IPS-NIHi7 (cell line): ENCODE measurements around the gene KIF13A.
"Not testable (repeated sequence)": the region's sequence is repeated elsewhere in the genome, so short reads cannot be mapped to it uniquely, and the experiment has no call there.

Experiments used
- DNase-seq: peaks from one replicate; pipeline ENCODE4 v3.0.0; 2012; ENCODE audit warnings: mixed read lengths; ENCODE audit errors: extremely low spot score

KIF13A gene

DNA sequence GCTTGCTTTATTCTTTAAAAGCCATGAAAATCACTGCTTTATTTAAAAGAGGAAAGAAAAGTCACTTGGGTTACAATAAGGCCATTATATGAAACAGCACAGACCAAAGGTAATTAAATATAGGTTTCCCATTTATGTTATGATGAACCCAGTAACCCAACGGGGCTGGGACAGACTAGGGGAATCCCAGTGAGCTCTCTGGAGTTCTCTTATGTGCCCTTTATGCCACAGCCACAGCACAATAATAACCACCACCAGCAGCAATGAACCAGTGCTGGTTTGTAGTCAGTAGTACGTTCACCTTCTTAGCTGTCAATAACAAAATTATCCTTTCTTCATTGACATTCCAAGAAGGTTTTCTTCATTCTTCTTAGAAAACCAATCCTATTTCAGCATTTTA, 87.4 kb downstream of the KIF13A start:
- DNase-seq: no peak

GRCh38 chr6:17899491-17899890, 87.9 kb downstream of the KIF13A start:
- DNase-seq: no peak

DNA sequence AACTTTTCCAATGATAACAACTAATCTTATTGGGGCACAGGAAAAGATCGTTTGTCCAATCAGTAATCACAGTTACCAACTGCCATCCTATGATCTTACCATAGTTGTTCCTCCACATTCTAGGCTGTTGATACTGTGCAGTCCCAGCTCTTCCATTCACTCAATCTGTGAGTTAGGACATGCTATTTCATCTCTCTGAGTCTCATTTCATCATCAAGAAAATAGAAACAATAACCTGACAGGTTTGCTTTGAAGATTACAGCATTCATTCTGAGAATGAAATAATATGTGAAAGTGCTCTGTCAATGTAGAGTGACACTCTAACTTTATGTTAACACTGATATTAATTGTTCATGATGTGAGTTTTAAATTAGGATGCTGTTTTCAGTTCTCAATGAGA, 89.8 kb downstream of the KIF13A start:
- DNase-seq: no peak

DNA sequence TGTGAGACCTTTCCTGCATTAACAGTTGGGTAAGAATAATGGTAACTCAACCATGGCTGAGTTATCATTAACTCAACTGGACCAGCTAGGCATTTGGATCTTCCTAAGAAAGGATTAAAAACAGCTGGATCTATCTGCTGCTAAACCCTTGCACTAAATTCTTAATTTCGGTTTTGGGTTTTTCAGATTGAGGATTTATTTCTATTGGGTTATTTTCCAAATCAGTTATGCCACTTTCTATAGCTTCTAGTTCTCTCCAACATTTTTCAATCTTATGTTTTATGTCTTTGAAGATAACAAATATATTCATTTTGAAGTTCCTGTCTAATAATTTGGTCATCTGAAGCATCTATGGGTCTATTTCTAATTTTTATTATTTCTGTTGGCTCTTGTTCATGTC, 92.5 kb downstream of the KIF13A start:
- DNase-seq: no peak

DNA sequence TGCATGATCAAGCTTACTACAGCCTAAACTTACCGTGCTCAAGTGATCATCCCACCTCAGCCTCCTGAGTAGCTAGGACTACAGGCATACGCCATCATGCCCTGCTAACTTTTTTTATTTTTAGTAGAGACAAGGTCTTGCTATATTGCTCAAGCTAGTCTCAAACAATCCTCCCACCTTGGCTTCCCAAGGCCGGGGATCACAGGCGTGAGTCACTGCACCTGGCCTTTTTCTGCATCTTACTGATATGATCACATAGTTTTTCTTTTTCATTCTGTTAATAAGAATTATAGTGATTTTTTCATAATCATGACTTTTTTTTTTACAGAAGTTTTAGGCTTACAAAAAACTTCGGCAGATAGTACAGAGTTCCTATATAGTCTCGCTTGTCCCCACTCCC, 93.2 kb downstream of the KIF13A start:
- no peak for DNase-seq

- DNase-seq: no peak
Measured at GRCh38 chr6:17892097-17892686, 95.2 kb downstream of the KIF13A start.

DNA sequence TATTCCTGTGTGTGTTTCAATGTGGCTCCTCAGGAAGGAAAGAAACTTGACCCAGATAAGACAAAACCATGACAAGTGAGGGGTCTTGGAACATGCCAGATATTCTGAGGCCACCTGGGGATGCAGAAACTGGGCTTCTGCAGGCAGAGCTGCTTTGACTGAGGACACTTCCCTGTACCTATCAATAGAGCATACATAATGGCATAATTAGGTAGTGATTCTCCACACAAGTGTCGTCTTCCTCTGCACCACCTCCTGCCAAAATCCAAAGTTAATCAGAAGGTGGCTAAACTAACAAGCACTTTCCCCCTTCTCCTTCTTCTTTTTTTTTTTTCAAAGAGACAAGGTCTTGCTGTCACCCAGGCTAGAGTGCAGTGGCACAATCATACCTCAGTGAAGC, 97.1 kb downstream of the KIF13A start:
- DNase-seq: no peak

DNA sequence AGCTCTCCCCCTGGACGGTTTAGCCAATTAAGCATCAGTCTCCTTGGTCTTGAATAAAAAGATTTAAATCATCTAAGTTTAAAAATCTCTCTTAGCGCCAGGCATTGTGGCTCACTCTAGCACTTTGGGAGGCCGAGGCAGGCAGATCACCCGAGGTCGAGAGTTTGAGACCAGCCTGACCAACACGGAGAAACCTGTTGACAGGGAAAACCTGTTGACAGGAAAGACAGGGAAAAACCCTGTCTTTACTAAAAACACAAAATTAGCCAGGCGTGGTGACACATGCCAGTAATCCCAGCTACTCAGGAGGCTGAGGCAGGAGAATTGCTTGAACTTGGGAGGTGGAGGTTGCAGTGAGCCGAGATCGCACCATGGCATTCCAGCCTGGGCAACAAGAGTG, 97.7 kb downstream of the KIF13A start:
- not testable (repeated sequence) for DNase-seq

GRCh38 chr6:17886891-17887290, 100.5 kb downstream of the KIF13A start:
- DNase-seq: no peak

DNA sequence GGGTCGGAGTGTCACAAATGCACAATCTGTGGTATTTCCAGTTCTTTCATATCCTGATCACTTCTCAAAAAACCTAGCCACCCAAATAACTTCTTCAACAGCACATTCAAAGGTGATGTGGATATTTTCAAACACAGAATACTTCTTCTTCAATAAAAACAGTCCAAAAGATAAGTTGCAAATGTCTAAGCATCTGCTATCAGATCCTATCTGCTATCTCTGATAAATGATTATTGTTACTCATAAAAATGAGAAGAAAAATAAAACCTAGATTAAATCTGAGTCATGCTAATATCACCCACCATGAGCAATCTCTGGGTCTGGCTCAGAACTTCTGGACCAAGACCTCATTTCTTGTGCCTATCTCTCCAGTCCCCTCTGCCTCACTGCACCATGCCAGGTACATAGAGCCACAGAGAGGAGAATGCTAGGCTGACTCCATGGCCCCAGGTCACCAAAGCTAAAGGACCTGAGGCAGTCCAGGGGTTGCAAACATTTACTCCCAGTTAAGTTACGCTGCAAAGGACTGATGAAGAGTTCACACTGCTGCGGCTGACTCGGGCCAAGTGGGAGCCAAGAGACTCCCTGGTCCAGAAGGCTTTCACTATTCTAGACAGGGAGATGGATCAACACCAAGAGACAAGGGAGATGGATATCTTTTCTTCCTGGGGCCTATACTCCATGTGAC, 101.4 kb downstream of the KIF13A start:
- no peak for DNase-seq

DNA sequence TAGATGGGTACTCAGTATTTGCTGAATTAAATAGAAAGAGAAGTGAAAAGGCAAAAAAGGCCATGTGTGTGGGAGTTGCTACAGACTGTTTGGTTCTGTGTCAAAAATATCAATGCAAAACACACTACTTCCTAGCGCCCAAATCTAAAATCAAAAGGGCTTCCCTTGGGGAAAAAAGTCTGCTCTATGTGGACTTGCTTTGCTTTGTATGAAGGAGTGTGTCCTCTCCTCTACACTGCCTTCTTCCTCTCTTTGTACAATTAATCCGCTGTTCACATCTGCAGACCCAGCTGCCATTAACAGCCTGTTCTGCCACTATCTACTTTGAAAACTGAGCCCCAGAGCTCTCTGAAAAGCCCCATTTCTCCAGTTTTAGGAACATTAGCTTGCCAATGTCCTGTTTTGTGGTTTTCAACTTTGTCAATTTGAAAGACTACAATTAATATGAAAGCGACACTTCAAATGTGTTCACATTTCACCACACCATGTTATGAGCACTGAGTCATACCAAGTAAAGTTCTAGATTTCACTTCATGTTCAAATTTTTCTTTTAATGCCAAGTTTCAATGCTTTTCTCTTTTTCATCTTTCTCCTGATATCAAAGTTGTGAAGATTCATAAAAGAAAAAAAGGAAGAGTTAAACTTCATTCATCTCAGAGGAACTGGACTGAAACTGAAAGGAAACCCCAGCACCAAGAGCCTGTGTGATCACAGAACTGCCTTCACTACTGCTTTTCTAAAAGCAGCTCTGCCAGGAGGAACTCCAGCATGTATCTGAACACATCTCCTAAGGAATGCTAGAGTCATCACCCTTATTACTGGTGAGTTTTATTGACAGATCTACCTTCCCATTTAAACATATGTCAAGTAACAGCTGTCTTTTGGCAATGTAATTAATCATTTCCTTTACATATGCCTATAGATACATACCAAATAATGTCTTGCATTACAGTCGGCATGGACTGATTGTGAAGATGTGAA, 102.6 kb downstream of the KIF13A start:
- no peak for DNase-seq

- no peak for DNase-seq
Measured at GRCh38 chr6:17883665-17884497, 103.6 kb downstream of the KIF13A start.

DNA sequence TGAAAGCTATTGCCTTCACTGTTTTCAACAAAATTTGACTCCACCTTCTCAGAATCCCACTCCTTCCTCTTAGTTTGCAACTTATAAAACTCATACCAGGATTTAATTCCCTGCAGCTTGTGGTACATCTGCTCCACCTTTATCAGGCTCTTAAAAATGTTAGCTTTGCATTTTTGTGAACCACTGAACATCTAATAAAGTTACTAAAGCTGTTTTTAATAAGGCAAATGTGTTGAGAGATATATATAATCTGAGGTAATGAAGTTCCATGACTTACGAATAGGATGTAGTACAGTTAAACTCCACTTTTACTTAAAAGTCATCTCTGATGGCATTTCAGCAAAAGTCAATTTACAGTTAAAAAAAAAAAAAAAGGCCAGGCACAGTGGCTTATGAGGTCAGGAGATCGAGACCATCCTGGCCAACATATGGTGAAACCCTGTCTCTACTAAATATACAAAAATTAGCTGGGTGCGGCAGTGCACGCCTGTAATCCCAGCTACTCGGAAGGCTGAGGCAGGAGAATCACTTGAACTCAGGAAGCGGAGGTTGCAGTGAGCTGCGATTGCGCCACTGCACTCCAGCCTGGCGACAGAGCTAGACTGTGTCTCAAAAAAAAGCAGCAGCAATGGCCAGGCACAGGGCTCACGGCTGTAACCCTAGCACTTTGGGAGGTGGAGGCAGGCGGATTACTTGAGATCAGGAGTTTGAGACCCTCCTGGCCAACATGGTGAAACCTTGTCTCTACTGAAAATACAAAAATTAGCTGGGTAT, 106.2 kb downstream of the KIF13A start:
- no peak for DNase-seq

- DNase-seq: no peak
Measured at GRCh38 chr6:17879184-17879583, 108.3 kb downstream of the KIF13A start.

DNA sequence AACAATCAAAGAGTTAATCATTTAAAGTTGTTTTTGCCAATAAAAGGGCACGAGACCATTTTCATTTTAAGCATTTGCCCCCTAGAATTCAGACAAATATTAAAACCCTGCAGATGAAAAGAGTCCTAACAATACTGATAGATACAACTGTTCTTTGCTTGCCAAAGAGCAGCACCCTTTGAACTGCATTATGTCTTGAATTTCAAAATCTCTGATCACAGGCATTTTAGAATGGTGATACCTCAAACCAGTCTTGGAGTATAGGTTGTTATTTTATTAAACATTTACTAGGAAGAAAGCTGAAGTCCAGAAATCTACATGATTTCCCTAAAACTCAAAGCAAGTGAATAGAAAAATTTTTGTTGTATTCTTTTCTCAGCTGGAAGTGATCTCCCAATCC, 108.7 kb downstream of the KIF13A start:
- no peak for DNase-seq

GRCh38 chr6:17877895-17878440, 109.5 kb downstream of the KIF13A start:
- DNase-seq: no peak

DNA sequence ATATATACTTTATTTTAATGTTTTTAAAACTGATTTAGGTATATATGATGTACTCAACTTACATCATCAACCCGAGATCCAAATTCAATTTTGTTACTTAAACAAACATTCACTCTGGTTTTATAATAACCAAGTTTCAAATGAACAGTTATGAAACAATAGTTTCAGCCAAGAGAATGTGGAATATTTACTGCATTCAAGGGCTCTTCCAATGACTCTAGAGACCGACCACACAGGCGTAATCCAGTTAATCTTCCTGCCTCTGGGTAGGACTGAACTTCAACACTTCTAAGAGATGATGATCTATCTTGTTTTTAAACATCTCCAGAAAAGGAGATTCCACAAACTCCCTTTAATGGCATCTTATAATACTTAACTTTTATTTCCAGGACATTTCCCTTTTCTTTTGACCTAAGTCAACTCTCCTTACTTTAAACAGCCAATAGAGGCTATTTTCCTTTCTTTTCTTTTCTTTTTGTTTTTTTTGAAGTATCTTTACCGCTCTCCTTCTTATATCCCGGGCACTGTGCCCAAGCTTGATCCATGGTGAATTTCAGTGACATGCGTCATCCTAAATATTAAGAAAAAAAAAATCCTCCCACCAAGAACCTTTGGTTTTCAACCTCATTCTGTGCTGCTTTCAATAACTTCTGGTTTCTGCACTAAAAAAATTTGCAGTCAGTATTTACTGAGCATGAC, 110.1 kb downstream of the KIF13A start:
- no peak for DNase-seq

GRCh38 chr6:17874753-17875152, 112.7 kb downstream of the KIF13A start:
- no peak for DNase-seq

GRCh38 chr6:17872908-17873307, 114.5 kb downstream of the KIF13A start:
- no peak for DNase-seq

- no peak for DNase-seq
Measured at GRCh38 chr6:17871836-17872235, 115.6 kb downstream of the KIF13A start.
